Body of pancreas (tissue), 4 donors: ENCODE data around the gene ASB7. TPM values are rescaled to one million over a fixed set of nuclear protein-coding genes. Genes with fewer than 3 reads are reported as not detected.

Experiments used
- ATAC-seq: fragments of 150-250 bp; one replicate; pipeline ENCODE4 v1.9.1; 2016
- DNase-seq, 4 donors: peaks; one replicate each; pipeline ENCODE4 v3.0.0-alpha.2; 2019
- H3K27ac ChIP-seq, 4 donors: fragments of 200-600 bp; sonication (generic); 1 replicate in 3 of 4; 2 replicates in 1 of 4; pipeline versions ENCODE4 v1.5.1 to v1.6.1; 2016 to 2019; ENCODE audit warnings: mild to moderate bottlenecking in 1 of 4, mixed read lengths in 1 of 4, moderate library complexity in 1 of 4
- H3K27me3 ChIP-seq, 2 donors: fragments of 200-600 bp; sonication (generic); one replicate each; pipeline ENCODE4 v1.6.0; 2016; ENCODE audit warnings: mild to moderate bottlenecking in 1 of 2
- H3K36me3 ChIP-seq, 2 donors: fragments of 200-600 bp; sonication (generic); replicated peaks in 1 of 2; 2 replicates each; pipeline ENCODE4 v1.5.1; 2016; ENCODE audit warnings: low read depth in 2 of 2; ENCODE audit not compliant: insufficient read depth in 1 of 2
- H3K4me1 ChIP-seq: fragments of 200-600 bp; sonication (generic); one replicate; pipeline ENCODE4 v1.6.0; 2016
- H3K4me3 ChIP-seq, 2 donors: fragments of 200-600 bp; sonication (generic); 1 replicate in 1 of 2; 2 replicates in 1 of 2; pipeline ENCODE4 v1.5.1; 2016 to 2019
- H3K9me3 ChIP-seq, 3 donors: fragments of 200-600 bp; sonication (generic); 1 replicate in 2 of 3; 2 replicates in 1 of 3; pipeline ENCODE4 v1.5.1; 2016
- CTCF ChIP-seq, 7 experiments: fragments of 450-650 bp in 4 of 7; fragments of 200-600 bp in 3 of 7; sonication (generic) in 3 of 7; IDR thresholded peaks; one replicate each; pipeline ENCODE4 v1.5.1; 2016 to 2019; ENCODE audit warnings: antibody characterized with exemption in 7 of 7
- POLR2A ChIP-seq, 3 donors: fragments of 450-650 bp; IDR thresholded peaks; one replicate each; pipeline ENCODE4 v1.6.1; 2016; ENCODE audit warnings: antibody characterized with exemption in 3 of 3, mild to moderate bottlenecking in 2 of 3
- whole genome bisulfite sequencing, 2 donors: methylation state at CpG; one replicate each; pipeline ENCODE4 v1.1.5; 2017; 5-methylcytosine and 5-hydroxymethylcytosine counted together
- intact Hi-C: fragments of 100-400 bp; cut with DNase I; formaldehyde crosslinking; loops from one replicate; pipeline ENCODE4 v1.15.1; 2023
- total RNA-seq, 2 donors: library from RNA; depleted of rRNA; stranded (reverse); fragments of >200 nt; gene quantifications; one replicate each; pipeline ENCODE4 v1.1.0, GENCODE V29; 2016

Gene ASB7
- total RNA-seq, 2 donors from 2014 or later: 7.6 to 8.6 TPM

- ATAC-seq (peak; percentile 86), DNase-seq (peak; percentile 69 to 77 (median 72))
- TF ChIP-seq CTCF (IDR thresholded peaks at IDR 0.05) (peak; percentile 51 to 87 (median 76)), POLR2A (IDR thresholded peaks at IDR 0.05) (no peak)
- Histone ChIP-seq H3K4me3 (no peak overlapping the region), H3K36me3 (peaks cover 0 to 11% of the 10 kb centered on the region in 2 donors), H3K27me3 (no peaks in the 10 kb centered on the region), H3K4me1 (no peaks in the 10 kb centered on the region), H3K27ac (no peak overlapping the region), H3K9me3 (no peaks in the 10 kb centered on the region)
- intact Hi-C loops: loop anchor here (10.0 kb wide), 1 partner anchor 627 kb away; the partner anchor contains the start of gene CHSY1
- 16 to 22% methylated on average over 6 of the region's 6 CpGs for WGBS, 2 donors
These were observed 25.5 kb downstream of the ASB7 start for GRCh38 chr15:100627789-100628395.

GRCh38 chr15:100628746-100629145 lies 26.4 kb downstream of the ASB7 start:
- DNase-seq: no peak
- WGBS, 2 donors: 48 to 59% methylated on average over 3 of the region's 3 CpGs
- no peak overlapping the region for H3K27ac ChIP-seq
- H3K36me3 ChIP-seq: peaks cover 0 to 11% of the 10 kb centered on the region in 2 donors
- intact Hi-C loops: loop anchor here (10.0 kb wide), 1 partner anchor 626 kb away; the partner anchor contains the start of gene CHSY1
- no peak for TF ChIP-seq CTCF (IDR thresholded peaks at IDR 0.05)
- no peak for TF ChIP-seq POLR2A (IDR thresholded peaks at IDR 0.05)
- ATAC-seq: no peak
- no peaks in the 10 kb centered on the region for H3K4me1 ChIP-seq
- H3K9me3 ChIP-seq: no peaks in the 10 kb centered on the region
- no peak overlapping the region for H3K4me3 ChIP-seq
- no peaks in the 10 kb centered on the region for H3K27me3 ChIP-seq

- 81 to 84% methylated on average over 8 to 10 of the region's 10 CpGs for WGBS, 2 donors
- intact Hi-C loops: loop anchor here (5.0 to 10.0 kb wide), 2 partner anchors 233 to 370 kb away; no protein-coding TSS in a partner anchor
These were observed 29.4 kb downstream of the ASB7 start for GRCh38 chr15:100631831-100632230.

GRCh38 chr15:100633763-100634075 lies 31.3 kb downstream of the ASB7 start:
- intact Hi-C loops: loop anchor here (5.0 to 10.0 kb wide), 2 partner anchors 231 to 369 kb away; no protein-coding TSS in a partner anchor
- no peak overlapping the region for H3K27ac ChIP-seq
- H3K4me1 ChIP-seq: no peaks in the 10 kb centered on the region
- WGBS, 2 donors: 79 to 93% methylated on average over 1 of the region's 1 CpG
- H3K36me3 ChIP-seq: peaks cover 0 to 11% of the 10 kb centered on the region in 2 donors
- no peak overlapping the region for H3K4me3 ChIP-seq
- DNase-seq: no peak
- no peaks in the 10 kb centered on the region for H3K27me3 ChIP-seq
- ATAC-seq: no peak
- TF ChIP-seq POLR2A (IDR thresholded peaks at IDR 0.05) (no peak), CTCF (IDR thresholded peaks at IDR 0.05) (no peak)
- H3K9me3 ChIP-seq: no peaks in the 10 kb centered on the region

More at GRCh38 chr15:100631831-100632230, 29.4 kb downstream of the ASB7 start:
- ATAC-seq (no peak), DNase-seq (no peak)
- TF ChIP-seq POLR2A (IDR thresholded peaks at IDR 0.05): no peak
- no peak for TF ChIP-seq CTCF (IDR thresholded peaks at IDR 0.05)
- Histone ChIP-seq H3K27ac (no peak overlapping the region), H3K27me3 (no peaks in the 10 kb centered on the region), H3K36me3 (peaks cover 0 to 11% of the 10 kb centered on the region in 2 donors), H3K9me3 (no peaks in the 10 kb centered on the region), H3K4me3 (no peak overlapping the region), H3K4me1 (no peaks in the 10 kb centered on the region)
